Measurements from ENCODE around the gene ATAD3B.
"Not testable (repeated sequence)": the region's sequence is repeated elsewhere in the genome, so short reads cannot be mapped to it uniquely, and the experiment has no call there.

The ATAD3B gene

GRCh38 chr1:1434131-1434823 is 37.3 kb upstream of the ATAD3B start:
- DNase-seq: peak; percentile 57

GRCh38 chr1:1434824-1435105 is 36.8 kb upstream of the ATAD3B start:
- DNase-seq: no peak

DNA sequence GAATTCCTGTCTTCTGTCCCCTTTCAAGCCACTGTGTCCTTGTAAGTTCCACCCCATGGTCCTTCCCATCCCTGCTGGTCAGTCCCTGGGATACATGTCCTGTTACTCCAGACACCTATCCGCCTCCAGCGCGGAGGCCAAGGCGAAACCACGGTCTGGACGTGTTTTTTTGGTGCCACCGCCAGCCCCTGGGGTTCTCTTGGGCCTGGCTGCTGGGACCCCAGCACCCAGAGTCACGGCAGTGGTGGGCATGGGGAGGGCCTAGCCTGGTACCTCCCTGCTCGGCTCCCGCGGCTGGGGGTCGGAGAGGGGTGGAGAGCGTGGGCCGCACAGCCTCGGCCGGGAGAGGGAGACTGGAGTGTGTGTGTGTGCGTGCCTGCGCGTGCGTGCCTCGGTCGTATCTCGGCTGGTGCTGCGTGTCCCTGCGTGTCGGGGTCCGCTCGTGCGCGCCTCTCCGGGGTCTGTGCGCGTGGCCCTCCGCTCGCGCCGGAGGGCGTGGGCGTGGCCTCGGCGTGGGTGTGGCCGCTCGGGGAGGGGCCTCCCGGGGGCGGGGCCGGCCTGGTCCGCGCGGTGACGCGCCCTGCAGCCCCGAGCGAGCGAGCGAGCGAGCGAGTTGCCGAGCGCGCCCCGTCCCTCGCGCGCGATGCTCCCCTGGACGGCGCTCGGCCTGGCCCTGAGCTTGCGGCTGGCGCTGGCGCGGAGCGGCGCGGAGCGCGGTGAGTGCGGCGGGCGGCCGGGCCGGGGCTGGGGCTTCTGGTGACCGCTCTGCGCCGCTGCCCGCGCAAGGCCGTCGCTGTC is 36.3 kb upstream of the ATAD3B start, which contains the start of gene VWA1:
VWA1 (plus strand) TSS at position 585 of the 798 bp plus-strand sequence; CDS start at position 644, 59 bp downstream.
- DNase-seq: peak; percentile 95

DNA sequence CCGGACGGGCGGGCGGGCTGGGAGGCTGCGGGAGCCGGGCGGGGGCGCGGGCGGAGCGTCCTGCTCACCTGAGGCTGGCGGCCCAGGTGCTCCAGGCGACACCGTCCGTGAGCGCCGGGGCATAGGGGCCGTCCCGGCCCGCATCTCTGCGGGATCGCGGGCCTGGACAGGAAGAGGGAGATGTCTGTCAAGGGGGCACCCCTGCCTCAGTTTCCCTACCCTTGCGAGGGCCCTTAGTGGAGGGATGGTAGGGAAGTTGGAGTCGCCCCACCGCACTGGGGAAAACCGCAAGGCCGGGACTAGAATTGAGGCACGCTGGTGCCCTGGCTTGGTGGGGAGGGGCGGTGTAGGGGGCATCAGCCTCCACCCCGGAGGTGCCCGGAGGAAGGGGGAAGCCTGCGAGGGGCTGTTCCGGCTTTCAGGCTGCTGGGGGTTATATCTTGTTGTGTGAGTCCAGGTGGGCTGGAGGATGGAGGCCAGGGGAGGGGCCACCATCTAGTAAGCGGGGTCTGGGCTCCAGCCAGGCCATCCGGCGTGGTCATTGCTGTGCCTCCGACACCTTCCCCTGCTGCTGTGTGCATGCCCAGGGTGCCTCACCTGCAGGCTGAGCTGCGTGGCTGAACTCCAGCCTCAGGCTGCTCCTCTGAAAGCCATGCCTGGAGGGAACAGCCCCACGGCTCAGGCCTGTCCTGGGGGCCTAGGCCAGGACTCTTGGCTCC is 35.5 kb upstream of the ATAD3B start:
- DNase-seq: peak; percentile 90

DNA sequence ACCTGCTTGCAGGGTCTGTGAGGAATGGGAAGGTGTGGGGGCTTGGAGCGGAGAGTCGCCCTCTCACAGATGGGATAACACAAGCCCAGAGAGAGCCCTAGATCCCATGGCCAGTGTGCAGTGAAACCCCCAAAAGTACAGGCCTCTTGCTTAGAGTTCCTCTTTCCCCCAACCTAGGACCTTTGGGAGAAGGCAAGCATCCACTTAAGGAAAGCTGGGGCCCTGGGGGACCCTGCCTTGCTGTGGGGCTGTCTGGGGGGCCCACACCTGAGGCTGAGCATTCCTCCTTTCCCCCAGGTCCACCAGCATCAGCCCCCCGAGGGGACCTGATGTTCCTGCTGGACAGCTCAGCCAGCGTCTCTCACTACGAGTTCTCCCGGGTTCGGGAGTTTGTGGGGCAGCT is 34.9 kb upstream of the ATAD3B start:
- no peak for DNase-seq

- DNase-seq: no peak
These were observed 34.3 kb upstream of the ATAD3B start for GRCh38 chr1:1437033-1437903.

GRCh38 chr1:1437904-1438376 is 33.6 kb upstream of the ATAD3B start:
- DNase-seq: no peak

GRCh38 chr1:1438531-1439381 is 32.8 kb upstream of the ATAD3B start:
- DNase-seq: no peak

GRCh38 chr1:1439546-1440261 is 31.9 kb upstream of the ATAD3B start:
- no peak for DNase-seq

DNA sequence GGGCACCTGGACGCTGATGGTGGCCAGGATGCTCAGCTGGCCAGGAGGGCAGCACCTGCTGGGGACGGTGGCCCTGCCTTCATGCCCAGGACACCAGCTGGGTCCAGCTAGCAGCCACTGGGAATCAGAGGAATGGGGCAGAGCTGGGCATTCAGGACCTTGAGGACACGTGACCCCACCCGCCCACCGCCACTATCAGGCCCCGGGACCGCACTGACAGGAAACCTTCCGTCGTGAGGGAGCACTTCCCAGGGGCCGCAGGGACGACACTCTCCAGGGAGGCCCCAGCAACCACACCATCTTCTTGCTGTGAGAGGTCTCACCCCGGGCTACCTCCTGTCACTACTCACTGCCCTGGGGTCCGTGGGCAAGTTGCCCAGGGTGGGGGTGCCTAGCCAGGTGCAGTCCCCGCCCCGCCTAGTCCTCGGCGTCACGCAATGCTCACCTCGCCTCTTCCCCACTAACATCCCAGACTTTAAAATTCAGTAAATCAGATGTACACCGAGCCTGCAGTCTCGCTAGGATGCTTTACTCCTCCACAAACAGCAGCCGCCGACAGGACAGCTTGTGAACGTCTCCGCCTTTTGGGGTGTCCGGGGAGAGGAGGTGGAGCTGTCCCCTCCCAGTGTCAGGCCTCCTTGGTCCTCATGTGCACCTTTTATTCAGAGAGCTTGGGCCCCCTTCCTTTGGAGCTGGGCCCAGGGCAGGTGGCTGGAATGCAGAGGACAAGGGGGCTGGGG is 31.1 kb upstream of the ATAD3B start:
- no peak for DNase-seq

DNA sequence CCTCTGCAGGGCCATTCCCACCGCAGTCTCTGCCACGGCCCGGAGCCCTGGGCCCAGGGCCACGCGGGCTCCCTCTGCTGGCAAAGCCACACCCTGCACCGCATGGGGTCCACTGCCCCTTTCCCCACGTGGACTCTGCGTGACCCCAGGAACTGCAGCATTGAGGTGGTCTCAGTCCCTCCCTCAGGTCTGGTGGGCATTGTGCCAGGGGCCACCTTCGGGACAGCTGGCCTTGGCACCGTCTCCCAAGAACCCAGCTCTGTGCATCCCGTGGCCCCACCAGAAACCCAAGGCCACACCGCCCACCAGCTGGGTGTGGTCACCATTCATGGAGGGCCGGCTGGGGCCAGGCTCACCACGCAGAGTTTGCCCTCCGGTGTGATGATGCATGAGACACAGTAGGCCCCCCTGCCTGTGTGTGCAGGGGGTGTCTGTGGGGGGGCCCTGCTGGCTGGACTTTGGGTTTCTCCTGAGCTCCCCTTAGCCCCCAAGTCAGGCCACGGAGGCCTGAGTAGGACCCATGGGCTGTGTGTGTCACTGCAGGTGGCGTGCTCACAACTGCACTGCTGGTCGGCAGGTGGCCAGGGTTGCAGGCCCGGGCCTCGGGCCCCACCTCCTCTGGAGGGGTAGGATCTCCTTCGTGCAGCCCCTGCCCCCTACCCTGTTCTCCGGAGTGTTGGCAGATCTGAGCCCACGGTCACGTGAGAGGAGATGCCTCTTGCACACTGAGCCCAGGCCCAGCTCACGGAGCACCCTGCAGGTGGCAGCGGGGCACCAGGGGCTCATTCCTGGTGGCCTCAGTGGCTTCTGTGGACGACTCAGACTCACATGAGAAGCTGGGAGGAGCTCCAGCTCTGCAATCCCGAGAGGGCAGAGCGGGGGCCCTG is 30.3 kb upstream of the ATAD3B start:
- DNase-seq: peak; percentile 48

GRCh38 chr1:1442069-1442770 is 29.3 kb upstream of the ATAD3B start:
- no peak for DNase-seq

DNA sequence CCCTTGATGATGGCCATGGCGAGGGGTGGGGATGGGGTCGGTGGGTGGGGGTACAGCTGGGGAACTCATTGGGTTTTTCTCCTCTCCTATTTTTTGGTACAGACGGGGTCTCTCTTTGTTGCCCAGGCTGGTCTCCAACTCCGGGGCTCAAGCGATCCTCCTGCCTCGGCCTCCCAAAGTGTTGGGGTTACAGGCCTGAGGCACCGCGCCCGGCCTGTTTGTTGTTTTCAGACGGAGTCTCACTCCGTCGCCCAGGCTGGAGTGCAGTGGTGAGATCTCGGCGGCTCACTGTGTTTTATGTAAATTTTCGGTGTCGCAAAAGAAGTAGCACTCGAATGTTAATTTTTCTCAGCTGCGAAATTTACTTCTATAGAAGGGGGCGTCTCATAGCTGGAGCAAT is 24.9 kb upstream of the ATAD3B start:
- DNase-seq: not testable (repeated sequence)

- DNase-seq: no peak
These were observed 22.3 kb upstream of the ATAD3B start, which contains the start of gene ATAD3C for GRCh38 chr1:1449099-1449739. TSS of gene ATAD3C (plus strand) at chr1:1449689. CDS start at chr1:1450684, 995 bp downstream.

DNA sequence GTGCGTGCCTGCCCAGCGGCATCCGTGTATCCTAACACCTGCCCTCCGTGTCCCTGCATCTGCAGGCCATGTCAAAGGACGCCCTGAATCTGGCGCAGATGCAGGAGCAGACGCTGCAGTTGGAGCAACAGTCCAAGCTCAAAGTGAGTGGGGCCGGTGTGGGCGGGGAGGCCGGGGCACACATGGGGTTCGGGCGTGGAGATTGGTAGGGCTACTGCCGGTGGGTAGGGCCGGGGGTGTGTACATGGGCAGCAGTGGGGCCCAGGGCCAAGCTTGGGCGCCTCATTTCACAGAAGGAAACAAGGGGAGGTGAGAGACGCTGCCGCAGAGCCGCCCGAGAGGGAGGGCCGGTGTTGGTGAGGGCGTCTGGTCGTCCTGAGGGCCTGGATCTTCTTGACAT is 20.9 kb upstream of the ATAD3B start:
- not testable (repeated sequence) for DNase-seq

GRCh38 chr1:1451696-1452364 is 19.7 kb upstream of the ATAD3B start:
- no peak for DNase-seq

GRCh38 chr1:1452365-1452739 is 19.2 kb upstream of the ATAD3B start:
- not testable (repeated sequence) for DNase-seq

All from NCI-H510A (cell line).